NCI-H2081 (cell line): ENCODE measurements around the gene GPR27.
A peak's percentile ranks its signal among the peaks of the same experiment; 100 is the strongest.

Experiments used
- DNase-seq, 2 experiments: peaks; one replicate each; lab custom pipeline; 2025; lab: John Stamatoyannopoulos, UW

Gene GPR27

GRCh38 chr3:71732637-71733036 lies 21.0 kb upstream of the GPR27 start:
- DNase-seq = no peak

DNA sequence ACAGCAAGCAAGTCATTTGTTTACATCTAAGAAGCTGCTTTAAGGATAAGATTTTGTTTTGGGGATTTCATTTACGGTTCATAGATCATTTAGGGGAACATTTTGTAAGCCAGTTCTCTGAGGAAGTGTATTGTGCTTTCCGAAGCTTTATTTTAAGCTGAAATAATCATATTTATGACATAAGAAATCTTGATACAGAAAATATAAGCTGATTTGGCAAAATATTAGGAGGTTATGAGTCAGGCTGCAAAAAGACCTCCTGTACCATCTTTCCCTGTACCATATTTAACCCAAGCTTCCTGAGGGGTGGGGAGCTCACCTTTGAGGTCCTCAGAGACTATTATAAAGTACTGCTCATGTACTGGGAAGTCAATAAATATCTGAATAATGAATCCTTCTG lies 20.3 kb upstream of the GPR27 start:
- no peak for DNase-seq

- no peak for DNase-seq
Measured at GRCh38 chr3:71734881-71735280, 18.8 kb upstream of the GPR27 start.

GRCh38 chr3:71742621-71743020 lies 11.0 kb upstream of the GPR27 start:
- no peak for DNase-seq

GRCh38 chr3:71744738-71745137 lies 8.9 kb upstream of the GPR27 start:
- DNase-seq = no peak

DNA sequence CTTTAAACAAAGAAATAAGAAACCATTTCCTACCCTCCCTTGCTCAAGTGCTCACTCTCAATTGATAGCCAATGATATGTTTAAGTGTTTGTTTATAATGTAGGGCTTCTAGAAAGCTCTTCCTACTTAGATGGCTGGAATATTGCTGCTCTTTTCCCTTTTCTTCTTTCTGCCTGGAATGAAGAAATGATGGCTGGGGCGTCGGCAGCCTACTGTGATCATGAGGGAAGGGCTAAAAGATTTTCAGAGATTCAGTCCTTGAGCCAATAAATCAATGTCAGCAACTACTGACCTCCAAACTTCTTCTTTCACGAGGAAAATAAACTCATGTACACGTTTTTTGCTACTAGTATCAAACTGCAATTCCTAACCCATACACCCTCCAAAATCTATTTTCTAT lies 2.1 kb upstream of the GPR27 start:
- no peak for DNase-seq

DNA sequence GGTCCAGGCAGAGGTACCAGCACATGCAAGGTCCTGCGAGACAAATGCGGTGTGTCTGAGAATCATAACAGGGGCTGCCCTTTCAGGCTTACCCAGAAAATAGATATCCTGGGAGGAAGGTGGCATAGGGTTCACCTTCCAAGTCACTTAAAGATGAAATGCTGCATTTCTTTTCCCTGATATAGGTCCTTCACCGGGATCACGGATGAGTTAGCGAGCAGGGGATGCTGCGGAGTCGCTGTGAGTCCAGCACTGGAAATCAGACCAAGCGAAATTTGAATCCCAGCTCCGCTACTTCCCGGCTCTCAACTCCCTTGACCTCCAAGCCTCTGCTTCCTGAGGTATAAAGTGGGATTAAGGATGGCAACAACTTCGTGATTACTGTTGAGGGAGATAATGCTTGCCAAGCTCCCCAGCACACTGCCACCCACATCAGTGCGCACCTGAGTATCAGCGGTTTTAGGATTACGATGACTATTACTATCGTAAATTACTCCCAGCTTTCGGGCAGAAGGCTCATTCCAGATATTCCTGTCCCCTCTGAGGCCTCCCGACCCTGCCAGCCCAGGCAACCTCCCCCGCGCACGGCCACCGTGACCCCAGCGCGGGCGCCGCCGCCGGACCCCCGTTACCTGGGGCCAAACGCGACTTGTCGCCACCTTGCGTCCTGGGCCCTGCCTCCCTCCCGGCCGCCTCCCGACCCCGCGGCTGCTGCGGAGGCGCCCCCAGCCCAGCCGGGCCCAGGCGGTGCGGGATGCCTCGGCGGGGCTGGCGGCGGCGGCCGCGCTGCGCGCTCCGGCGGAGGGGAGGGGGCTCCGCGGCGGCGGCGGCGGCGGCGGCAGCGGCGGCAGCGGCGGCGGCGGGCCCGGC lies 589 bp upstream of the GPR27 start:
- DNase-seq = no peak

- no peak for DNase-seq
Measured at GRCh38 chr3:71754610-71755253, 1.1 kb downstream of the GPR27 start.

DNA sequence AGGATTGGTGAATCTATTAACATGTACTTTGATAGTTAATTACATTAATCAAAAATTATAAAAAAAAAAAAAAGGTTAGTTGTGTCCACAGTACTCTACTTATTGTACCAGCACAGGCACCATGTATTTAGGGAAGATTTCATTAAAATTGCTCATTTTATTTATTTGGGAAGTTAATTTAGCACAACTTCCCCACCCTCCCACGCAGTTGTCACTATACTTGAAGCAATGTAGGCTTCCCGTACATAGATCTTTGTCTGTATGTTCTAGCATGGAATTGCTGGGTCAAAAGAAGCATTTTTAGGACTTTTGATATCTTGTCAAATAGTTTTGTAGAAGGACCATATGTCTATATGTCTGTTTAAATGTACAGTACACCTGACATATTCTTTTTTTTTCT lies 4.4 kb downstream of the GPR27 start:
- no peak for DNase-seq

GRCh38 chr3:71759401-71759800 lies 5.7 kb downstream of the GPR27 start:
- no peak for DNase-seq

DNA sequence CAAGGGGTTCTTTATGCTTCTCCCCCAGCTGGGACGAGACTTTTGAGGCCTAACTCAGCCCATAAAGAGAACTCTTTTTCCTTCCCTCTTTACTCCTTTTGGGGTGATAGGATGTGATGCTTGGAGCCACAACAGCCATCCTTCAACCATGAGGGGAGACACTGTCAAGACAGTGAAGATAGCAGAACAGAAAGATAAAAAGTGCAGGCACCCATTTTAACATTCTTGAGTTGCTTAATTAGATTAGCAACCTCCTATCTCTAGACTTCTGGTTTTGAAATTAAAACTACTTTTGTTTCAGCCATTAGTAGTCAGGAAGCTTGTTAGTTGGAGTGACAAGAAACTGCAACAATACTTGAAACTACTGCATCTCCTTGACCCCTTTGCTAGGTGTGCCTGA lies 6.5 kb downstream of the GPR27 start:
- no peak for DNase-seq

DNA sequence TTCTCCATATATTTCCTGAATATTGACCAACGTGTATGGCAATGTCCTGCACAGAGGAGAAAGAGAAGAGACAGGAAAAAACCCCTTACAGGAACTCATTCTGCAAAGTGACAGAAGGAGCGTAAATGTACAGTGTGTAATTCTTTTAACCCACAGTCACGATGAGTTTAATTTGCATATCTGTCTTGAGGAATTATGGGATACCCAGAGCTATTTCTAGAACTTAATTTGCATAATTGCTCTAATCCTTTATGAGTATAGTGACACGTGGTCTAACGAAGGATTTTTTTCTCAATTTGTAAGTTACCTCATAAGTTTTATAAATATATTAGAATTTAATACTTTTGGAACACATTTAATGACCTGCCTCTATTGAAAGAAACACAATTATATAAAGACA lies 9.8 kb downstream of the GPR27 start:
- DNase-seq = no peak

- DNase-seq = no peak
Measured at GRCh38 chr3:71771126-71771525, 17.5 kb downstream of the GPR27 start.

DNA sequence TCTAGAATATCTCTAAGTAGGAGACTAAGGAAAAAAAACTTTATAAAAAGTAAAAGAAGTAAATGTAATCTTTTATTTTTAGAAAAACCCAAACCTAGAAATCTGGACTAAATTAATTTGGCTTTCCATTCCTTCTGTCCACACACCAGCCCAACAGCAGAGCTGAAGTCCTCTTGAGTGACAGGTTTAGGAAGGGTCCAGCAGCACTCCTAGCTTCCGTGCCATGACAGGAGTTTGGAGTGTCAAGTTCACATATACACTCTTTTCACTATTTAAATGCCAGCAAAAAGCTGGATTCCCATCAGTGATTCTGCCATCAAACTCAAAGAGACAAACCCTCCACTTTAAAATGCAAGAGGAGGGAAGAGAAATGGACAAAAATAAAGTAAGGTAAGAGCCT lies 18.2 kb downstream of the GPR27 start:
- DNase-seq = no peak

DNA sequence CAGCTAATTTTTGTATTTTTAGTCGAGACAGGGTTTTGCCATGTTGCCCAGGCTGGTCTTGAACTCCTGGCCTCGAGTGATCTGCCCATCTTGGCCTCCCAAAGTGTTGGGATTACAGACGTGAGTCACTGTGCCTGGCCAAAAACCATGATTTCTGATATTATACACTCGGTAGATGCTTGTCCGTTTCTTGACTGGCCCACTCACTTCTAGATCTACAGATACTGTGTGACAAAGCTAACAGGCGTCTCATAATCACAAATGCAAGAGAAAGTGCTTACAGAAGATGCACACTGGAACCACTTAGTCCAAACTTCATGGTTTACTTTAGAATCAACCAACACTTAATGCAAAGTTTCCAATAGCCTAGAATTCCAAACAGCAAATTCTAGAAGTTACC lies 22.9 kb downstream of the GPR27 start:
- DNase-seq = no peak

DNA sequence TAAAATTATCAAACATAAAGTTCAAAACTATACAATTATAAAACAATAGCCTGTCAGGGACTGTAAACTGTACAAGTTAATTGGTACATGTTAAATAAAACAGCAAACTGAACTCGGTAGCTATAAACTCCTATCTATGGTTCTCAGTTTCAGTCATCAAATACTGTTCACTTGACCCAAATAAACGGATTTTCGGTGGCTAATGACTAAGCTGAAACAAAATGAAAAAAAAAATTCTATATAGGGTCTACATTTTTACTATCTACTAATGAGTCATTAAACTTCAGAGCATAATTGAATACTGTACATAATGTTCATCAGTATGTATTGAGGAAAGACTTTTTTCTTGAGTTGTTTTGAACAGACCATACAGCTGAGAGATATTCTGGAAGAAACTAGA lies 24.7 kb downstream of the GPR27 start:
- DNase-seq = no peak

DNA sequence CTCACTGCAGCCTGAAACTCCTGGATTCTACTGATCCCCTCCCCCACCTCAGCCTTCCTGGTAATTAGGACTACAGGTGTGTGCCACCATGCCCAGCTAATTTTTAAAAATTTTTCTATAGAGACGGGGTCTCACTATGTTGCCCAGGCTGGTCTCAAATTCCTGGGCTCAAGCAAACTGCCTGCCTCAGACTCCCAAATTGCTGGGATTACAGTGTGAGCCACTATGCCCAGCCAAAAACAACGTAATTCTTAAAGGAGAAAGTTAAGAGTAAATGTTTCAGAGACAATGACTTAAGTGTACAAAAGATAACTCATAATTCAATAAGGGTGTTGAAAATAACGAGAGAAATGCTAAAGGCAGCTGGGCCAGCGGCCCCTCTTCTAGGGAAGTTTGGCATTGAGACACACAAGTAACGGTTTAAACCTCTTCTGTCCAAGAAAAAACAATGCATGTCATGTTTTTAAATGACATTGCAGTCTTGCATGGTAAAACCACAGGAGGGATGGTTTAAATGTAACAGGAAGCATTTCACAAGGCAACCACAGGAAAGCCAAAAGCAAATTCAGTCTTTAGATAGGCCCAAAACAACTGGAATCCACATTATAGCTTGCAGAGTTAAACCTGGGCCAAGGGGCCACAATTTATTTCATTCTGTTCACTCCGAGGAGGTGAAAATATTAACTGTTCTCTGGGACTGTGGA lies 26.2 kb downstream of the GPR27 start:
- DNase-seq = no peak

- DNase-seq = no peak
Measured at GRCh38 chr3:71780430-71780829, 26.8 kb downstream of the GPR27 start.

DNA sequence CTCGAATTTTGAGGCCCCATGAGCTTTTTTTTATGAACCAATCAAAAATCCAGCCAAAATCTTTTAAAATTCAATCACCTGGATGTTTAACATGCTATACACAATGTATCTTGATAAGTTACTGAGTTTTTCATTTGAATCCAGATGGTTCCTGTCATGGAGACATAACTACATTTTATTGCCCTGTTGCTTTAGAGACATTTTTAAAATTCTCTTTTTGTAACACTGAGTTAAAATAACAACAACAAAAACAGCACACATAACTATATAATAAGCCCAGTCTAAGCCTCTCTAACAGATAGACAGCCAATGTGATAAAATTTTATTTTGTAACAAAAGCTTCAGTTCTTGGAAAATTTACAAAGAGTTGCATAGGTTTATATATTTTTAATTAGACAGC lies 29.5 kb downstream of the GPR27 start:
- no peak for DNase-seq

DNA sequence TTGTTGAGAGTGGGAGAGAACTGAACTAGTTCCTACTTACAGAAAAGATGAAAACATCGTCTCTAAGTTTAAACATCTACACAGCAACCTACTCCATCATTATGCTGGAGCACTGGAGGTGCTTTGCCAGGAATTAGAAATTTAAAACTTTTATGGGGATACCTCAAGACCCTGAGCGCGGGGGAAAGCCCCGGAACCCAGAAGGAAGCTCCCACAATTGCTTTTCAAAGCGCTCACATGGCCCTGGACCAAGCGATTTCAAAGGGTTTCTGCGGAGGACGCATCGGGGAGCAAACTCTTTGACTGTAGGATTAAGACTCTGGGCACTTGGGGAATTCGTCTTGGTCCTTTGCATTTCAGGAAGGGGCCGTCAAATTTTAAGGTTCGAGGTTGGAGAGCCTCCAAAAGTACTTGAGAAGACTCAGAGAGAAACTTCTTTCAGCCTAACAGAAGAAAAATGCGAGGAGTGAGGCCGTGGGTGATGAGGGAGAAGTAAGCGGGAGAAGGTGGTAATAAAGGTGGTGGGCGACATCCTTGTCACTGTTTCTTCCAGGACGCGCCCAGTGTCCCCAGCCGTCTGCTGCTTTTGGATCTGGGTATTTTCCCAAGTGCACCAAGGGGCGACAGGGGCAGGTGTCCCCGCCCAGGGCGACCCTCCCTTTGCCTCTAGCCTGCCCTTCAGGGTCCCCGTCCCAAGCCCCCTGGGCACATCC lies 30.7 kb downstream of the GPR27 start:
- DNase-seq = no peak

DNA sequence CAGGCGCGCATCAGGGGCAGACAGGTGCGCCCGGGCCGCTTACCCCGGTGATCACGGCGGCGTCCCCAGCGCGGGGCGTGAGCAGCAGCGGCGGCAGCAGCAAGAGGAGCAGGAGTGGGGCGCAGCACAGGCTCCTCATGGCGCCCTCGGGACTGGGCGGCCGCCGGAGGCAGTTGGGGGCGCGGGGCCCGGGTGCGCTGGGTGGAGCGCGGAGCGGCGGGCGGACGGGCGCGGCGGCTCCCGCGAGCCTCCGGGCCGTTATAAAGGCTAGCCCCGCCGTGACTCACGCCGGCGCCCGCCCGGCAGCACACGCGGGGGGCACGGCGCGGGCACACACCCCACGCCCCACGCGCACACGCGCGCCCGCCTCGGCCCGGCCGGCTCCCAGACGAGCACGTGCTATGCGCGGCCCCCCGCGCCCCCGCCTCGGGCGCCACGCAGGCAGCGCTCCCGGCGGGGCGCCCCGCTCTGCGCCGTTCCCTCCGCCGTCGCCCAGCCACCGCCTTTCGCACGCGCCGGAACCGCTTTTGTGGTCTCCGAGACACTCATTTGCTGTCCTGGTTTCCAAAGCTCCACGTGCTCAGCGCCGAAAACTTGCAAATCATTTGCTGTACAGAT lies 31.4 kb downstream of the GPR27 start, which contains the start of gene PROK2:
PROK2 (minus strand) TSS at position 235 of the 618 bp plus-strand sequence; CDS start at position 139, 96 bp downstream.
- DNase-seq = peak; percentile 23 to 56
